HG03060 (cell line): Measurements from ENCODE around the gene CLASP1.
A peak's percentile ranks its signal among the peaks of the same experiment; 100 is the strongest.
"Not testable (repeated sequence)": the region's sequence is repeated elsewhere in the genome, so short reads cannot be mapped to it uniquely, and the experiment has no call there.

Source experiments
- ATAC-seq: cut with Tn5 transposase; IDR thresholded peaks from one replicate; pipeline ENCODE4 v1.9.1; 2021; ENCODE audit warnings: low read depth, moderate number of reproducible peaks; ENCODE audit not compliant: unreplicated experiment

The CLASP1 gene

GRCh38 chr2:121342751-121343150 is 306.5 kb downstream of the CLASP1 start:
- ATAC-seq, result no peak

DNA sequence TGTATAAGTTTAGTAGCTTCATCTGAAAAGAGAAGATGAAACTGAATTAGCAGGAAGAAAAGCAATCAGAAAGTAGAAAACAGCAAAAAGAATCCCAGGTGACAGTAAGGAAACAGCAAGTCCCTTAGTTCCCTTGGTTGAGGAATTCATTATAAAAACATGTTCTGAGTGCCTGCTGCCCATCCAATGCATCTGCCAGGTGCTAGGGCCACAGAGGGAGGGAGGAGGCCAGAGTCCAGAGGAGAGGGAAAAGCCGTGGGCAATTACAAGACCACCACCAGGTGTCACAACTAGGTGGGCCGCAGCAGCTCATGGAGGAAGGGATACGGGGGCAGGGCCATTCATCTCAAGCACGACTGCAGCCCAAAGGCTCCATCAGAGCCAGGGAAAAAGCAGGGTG is 308.3 kb downstream of the CLASP1 start:
- no peak for ATAC-seq

DNA sequence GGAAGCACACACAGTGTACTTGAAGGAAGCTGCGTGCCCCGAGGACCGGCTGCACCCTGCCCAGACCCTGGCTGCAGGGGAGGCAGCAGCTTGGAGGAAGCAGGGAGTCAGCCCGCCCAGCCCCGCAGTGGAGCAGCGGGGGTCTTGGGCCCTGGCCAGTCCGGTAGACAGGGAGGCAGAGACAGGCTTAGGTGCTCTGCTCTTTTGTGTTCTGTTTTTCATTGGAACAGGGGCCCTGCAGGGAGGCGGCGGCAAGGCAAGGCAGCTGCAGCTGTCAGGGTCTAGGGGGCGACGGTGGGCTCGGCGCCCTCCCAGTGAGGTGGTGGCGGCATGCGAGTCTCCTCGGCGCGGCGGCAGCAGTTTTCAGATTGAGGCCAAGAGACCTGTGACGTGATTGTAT is 311.0 kb downstream of the CLASP1 start:
- ATAC-seq, result no peak

- no peak for ATAC-seq
Observed at GRCh38 chr2:121336528-121337294, 312.6 kb downstream of the CLASP1 start.

DNA sequence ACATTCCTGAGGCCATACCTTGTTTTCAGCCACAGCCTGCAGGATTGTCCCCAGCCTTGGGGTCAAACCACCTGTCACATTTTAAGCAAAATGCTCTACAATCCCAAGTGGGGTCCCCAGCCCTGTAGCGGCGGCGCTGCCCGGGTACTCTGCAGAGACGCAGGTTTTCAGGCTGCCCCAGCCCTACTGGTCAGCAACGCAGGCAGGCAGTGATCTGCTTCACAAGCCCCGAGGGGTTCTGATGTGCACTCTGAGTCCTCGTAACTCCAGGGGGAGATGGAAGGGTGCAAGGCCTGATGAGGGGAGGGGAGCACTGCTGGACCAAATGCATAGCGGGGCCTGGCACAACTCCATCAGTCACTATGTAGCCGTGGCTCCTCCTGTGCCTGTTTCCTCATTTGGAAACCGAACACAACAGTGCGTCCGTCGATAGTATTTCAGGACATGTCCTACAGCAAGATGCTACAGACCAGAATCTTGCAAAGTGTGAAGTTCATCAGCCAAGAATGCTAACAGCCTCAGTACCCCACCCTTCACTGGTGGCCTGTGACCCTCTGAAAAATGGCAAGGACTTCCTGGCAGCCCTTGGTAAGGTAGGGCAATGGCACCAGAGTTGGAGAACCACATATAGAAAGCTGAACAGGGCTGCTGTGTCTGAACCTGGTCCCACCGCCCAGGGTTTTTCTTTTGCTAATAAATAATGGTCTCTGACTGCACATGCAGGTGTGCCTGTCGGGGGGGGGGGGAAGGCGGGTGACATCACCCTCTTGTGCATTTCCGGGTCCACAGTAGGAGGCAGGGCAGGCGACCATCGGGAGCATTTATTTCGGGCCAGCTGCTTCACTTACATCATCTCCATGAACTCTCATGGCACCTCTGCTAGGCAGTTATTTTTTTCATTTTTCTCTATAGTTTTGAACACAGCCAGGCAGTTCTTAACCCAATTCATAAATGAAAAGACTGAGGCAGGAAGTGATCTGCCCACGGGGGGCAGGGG is 313.7 kb downstream of the CLASP1 start:
- ATAC-seq, result no peak

DNA sequence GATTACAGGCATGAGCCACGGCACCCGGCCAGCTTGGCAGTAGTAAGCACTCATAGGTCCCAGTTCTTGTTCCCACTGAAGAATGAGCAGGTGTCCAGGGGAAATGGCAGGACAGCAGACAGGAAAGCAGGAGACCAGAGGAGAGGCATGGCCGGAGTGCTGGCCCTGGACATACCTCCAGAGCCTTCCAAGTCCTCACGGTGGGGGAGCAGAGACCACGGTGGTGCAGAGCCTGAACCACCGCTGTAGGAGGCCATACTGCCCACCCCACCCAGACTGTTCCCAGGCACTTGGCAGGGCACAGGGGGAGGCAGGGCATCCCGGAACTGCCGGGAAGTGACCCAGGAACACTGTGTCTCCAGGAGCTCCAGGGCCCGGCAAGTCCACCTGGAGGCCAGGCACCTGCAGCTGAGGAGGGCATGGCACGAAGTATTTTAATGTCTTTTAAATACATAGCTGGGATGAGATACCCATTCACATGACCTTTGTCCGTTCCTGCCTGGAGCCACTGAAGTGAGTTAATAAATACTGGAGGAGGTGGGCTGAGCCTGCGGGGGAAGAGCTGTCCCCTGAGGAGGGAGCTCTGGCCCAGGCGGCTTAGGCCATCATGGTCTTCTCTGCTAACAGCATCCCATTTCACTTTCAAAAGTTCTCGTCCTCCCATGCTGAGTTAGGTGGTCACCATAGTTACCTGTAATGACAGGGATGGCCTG is 314.5 kb downstream of the CLASP1 start:
- ATAC-seq, result no peak

DNA sequence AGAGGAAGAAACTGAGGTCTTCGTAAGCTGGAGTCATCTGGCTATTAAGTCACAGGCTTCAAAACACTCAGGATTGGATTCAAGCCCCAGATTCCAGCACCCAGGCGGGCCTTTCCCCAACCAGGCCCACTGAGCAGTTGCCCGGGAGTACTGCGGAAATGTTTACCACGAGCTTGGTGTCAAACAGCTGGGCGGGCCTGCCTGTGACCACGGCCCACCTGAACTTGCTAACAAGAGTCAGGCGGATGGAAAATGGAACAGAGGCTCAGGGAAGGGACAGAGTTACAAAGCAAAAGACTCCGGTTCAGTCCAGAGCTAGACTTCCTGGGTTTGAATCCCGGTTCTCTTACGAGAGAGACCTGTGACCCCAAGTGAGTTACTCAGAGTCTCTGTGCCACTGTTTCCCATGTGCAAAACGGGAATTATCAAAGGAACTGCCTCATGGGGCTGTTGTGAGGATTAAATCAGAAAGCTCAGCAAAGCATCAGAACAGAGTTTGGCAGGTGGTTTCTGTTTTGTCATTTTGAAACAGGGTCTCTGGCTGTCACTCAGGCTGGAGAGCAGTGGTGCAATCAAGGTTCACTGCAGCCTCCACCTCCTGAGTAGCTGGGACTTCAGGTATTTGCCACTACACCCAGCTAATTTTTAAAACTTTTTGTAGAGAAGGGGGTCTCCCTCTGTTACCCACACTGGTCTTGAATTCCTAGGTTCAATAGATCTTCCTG is 315.3 kb downstream of the CLASP1 start:
- ATAC-seq, result peak; percentile 67

DNA sequence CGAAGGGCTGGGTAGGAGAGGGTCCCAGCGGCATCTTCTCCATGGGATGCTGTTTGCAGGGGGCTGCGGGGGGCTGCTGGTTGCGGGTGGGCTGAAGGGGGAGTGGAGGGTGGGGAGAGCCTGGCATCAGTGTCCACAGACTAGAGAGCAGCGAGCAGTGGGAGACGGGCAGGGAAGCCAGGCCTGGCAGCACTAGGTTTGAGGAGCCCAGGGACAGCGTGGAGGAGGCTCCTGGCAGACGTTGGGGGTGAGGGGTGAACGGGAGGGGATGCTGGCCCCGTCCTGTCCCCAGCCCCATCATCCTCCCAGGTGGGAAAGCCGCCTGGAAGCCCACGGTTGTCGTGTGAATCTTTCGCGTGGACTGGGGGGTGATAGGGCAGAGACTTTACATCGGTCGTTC is 316.0 kb downstream of the CLASP1 start:
- ATAC-seq, result no peak

DNA sequence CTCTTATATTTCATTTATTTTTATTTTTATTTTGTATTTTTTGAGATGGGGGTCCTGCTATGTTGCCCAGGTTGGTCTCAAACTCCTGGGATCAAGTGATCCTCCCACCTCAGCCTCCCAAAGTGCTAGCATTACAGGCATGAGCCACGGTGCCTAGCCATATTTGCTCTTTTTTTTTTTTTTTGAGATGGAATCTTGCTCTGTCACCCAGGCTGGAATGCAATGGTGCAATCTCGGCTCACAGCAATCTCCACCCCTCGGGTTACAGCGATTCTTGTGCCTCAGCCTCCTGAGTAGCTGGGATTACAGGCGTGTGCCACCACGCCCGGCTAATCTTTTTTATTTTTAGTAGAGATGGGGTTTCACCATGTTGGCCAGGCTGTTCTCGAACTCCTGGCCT is 317.9 kb downstream of the CLASP1 start:
- ATAC-seq, result not testable (repeated sequence)

DNA sequence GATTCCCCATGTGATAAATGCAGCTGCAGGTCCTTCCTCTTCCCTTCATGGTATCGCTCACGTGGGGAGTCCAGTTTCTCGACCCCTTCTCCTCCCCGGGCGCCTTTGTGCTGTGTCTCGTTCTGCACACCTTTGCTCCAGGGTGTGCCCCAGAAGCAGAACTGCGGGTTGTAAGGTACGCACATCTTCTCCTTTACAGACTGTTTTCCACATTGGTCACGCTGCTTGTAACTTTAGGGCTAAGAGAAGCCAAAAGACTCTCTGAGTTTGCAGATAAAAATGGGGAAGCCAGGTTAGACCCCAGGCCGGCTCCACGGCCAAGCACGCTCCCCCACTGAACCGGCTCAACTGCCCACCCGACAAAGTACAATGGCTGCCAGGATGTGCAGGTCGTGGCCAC is 318.3 kb downstream of the CLASP1 start:
- ATAC-seq, result no peak

DNA sequence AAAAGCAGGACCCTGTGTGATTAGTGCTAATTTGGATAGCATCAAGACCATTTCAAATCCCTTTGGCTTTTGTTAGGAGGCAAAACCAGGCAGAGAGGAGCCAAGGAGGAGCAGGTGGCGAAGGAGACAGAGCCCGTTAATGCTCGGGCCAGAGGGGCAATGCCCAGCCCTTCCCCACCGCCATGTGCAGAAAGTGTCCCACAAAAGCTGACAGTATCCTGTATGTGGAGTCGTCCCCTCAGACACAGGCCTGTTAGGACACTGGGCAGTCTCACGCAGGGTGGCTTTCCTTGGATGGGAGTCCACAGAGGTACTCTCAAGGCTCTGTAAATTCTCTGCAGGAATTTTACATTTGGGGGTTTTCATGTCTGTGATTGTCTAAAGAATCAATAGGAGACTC is 319.5 kb downstream of the CLASP1 start:
- ATAC-seq, result no peak

DNA sequence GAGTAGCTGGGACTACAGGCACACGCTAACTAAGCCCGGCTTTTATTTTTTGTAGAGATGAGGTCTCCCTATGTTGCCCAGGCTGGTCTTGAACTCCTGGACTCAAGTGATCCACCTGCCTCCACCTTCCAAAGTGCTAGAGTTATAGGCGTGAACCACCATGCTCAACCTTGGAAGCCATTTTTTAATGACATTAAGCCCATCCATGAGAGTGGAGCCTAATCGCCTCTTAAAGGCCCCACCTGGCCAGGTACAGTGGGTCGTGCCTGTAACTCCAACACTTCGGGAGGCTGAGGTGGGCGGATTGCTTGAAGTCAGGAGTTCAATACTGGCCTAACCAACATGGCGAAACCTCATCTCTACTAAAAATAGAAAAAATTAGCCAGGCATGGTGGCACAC is 322.6 kb downstream of the CLASP1 start:
- ATAC-seq, result no peak

DNA sequence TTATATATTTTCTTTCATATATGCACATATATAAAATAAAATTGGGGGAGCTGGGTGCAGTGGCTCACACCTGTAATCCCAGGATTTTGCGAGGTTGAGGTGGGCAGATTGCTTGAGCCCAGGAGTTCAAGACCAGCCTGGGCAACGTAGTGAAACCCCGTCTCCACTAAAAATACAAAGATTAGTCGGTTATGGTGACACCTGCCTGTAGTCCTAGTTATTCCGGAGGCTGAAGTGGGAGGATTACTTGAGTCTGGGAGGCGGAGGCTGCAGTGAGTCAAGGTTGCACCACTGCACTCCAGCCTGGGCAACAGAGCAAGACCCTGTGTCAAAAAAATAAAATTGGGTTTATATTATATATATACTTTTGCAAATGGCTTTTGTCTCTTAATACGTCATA is 324.7 kb downstream of the CLASP1 start:
- no peak for ATAC-seq

- ATAC-seq, result no peak
Observed at GRCh38 chr2:121321476-121321875, 327.8 kb downstream of the CLASP1 start.

- no peak for ATAC-seq
Observed at GRCh38 chr2:121319941-121320340, 329.3 kb downstream of the CLASP1 start.

DNA sequence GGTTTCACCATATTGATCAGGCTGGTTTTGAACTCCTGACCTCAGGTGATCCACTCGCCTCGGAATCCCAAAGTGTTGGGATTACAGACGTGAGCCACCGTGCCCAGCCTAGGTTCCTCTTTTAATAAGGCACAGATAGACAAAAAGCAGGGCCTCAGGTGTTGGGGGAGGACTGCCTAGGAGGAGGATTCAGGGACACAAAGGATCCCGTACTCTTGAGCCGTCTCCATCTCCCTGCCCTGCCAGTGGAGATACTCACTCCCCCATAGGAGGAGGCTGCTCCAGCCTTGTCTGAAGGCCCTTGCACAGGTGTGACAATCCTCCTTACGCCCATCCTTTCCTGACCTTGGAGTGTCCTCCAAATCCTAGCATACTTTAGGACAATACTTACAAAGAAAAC is 332.3 kb downstream of the CLASP1 start:
- no peak for ATAC-seq

GRCh38 chr2:121313701-121314100 is 335.6 kb downstream of the CLASP1 start:
- not testable (repeated sequence) for ATAC-seq

- ATAC-seq, result peak; percentile 88
Observed at GRCh38 chr2:121309801-121310200, 339.5 kb downstream of the CLASP1 start.

DNA sequence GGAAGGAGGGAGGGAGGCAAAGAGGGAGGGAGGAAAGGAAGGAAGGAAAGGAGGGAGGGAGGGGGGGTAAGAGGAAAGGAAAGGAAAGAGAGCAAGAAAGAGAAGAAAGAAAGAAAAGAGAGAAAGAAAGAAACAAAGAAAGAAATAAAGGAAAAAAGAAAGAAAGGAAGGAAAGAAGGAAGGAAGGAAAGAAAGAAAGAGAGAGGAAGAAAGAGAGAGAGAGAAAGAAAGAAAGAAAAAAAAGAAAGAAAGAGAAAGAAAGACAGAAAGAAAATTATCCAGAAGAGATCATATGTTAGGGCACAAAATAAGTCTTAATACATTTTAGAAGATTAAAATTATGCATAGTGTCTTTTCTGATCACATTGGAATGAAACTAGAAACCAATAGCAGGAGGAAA is 339.9 kb downstream of the CLASP1 start:
- ATAC-seq, result no peak

- no peak for ATAC-seq
Observed at GRCh38 chr2:121307048-121307447, 342.2 kb downstream of the CLASP1 start.
